AML-193 (cell line): ENCODE measurements around the gene CBARP.
A peak's percentile ranks its signal among the peaks of the same experiment; 100 is the strongest.

Experiments
- DNase-seq, 2 experiments: peaks; one replicate each; lab custom pipeline; 2025; lab: John Stamatoyannopoulos, UW

CBARP gene

DNA sequence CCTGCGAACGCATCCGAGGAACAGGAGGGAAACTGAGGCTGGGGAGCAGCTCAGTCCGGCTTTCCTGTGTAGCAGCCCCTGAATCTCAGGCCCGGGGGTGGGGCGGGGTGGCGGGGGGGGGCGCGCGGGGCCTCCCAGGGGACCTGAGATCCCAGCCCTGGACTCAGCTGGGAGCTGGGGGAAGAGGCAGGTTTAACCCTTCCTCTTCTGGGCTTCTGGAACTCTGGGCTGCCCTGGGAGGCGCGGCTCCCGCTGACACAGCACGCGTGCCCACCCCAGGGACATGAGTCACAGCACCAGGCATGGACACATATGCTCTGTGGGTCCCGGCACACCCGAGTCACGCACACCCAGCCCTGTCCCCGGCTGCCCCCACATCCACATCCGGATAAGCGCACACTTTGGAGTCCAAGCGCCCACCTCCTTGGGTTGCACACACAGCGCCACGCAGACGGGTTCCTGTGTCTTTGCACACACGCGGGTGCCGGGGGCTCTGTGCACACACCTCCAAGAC, 27.9 kb upstream of the CBARP start:
- DNase-seq = no peak

DNA sequence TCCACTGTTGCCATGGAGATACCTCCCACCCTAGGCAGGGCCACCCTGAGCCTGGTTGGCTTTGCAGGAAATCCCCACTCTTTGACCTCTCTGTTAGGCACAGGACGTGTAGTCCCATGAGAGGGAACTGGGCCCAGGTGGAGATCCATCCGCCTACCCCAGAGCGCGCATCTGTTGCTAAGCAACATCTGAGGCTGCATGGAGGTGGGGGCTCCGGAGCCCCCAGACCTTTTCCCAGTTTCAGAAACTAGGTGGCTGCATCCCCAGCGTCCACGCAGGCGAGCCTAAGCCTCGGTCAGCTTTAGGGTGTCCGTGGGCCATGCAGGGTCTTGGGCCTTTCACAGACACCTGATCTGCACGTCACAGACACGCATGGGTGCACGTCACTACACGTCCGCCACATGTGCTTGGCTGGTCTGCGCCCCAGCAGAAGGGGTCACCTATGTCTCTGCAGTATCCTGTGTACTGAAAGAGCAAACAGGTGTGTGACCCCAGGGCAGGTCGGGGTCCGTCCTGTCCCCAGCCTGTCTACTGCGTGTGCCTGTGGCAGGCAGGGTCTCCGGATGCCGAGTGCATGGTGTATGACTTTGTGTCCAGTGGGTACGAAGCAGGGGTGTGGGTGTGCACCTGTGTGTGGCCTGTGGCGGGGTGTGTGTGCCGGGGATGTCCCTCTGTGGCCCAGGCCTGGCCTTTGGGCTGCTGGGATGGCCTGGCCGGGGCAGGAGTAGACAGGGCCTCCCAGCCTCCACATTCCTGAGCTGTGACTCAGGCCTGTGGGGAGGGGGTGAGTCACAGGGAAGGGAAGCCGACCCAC, 27.2 kb upstream of the CBARP start:
- DNase-seq = no peak

DNA sequence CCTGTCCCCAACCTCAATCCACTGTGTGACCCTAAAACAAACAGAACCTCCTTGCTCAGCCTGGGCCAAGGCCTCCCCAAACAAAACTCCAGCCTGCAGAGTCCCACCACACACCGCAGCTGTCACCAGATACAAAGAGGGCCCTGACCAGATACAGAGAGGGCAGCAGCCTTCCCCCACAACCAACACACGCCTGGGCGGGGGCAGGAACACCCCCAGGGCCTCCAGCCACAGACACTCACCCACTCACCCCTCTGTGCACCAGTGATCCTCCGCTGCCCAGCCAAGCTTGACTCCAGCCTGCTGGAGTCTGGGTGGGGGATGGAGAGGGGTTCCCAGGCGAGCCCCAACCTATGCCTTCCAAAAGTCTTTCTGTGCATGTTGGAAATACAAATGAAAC, 25.4 kb upstream of the CBARP start:
- no peak for DNase-seq

DNA sequence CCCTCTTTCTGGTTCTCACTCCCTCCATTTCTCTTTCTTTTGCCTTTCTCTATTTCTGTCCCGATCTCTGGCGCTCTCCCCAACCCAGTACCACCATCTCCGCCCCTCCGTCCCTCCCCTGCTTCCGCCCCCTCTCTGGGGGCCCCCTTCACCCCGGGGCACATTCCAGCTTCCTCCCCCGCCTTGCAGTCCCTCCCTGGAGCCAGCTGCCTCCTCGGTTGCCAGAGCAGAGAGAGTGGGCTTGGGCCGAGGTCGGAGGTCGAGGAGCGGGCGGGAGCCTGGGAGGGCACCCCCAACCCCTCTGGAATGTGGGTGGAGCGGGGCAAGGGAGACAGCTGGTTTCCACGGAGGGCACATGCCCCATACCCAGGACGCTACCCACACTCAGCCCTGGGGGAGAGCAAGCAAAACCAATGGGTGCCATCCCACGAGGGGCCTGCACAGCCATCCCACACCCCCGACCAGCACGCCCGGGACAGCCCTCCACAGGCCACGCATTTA, 24.9 kb upstream of the CBARP start:
- no peak for DNase-seq

DNA sequence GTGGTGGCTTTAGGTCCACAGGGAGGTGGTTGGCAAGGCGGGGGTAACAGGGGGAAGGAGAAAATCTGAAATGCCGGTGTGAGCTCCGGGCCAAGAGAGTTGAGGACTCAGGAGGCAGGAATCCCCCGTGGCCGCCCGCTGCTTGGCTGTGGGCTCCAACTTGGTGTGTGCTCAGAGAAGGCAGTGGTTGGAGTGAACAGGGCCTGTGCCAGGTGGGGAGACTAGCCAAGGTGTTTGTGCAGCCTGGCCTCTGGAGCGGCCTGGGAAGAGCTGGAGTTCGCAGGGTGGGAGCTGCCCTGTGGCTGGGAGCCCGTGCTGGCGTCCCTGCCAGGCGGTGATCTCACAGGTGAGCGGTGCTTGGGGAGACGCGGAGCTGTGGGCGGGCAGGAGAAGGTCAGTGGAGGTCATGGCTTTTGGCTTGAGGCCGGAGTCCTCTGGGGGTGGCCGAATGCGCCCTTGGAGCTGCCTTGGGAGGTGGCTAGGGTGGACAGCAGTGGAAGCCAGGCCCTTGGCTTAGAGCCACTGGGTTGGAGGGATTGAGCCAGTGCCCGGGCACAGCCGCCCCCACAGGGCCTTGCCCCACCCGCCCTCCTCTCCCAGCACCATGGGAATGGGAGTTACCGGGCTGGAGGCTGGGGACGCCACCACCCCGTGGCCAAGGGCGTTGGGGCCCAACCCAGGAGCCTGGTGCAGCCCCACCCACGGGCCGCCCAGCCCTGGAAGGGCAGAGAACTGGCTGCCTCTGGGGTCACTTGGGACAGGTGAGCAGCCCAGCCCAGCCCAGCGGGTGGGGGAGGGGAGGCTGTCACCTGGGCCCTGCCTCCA, 24.2 kb upstream of the CBARP start:
- DNase-seq = no peak

DNA sequence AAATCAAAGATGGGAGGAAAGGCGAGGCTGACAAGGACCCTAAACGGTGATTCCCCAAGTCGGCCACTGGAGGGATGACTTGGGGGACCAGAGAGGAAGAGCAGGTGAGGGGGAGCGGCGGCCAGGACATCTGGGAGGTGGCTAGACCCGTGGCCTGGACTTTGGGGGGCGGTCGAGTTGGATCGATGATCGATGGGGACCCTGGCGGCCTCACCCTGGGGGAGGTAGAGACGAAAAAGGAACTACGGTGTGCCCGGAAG, 23.7 kb upstream of the CBARP start:
- peak in 1 of 2 experiments; percentile 18 for DNase-seq

DNA sequence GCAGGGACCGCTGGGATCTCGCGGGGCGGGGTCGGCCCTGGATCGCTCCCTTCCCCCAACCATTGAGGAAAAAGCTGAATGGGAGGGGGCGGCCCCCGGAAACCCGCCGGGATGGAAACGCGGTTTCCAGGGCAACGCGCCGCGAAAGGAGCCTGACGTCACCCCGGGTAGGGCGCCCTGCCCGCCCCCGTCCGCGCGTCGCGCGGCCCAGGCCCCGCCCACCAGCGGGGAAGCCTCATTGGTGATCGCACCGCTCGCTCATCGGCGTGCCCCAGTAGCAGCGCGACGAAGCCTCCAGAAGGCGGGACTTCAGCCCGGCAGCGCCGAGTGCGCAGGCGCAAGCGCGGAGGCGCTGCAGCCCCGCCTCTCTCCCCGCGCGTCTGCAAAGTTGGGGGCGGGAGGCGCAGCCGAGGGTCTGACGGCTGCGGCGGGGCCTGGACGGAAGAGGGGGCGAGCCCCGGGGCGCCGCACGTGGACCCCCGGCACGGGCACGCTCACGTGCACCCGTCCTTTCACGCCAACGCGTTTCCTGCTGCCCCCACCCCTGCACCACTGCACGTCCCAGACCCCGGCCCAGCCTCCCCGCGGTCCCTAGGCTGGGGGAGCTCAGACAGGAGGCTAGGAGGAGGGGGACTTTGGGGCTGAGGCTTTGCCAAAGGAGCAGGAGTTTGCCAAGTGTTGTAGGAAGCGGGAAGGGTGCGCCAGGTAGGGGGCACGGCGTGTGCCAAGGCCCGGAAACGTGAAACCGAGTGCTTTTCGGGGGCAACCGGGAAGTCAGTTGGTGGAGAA, 23.1 kb upstream of the CBARP start:
- DNase-seq = peak; percentile 77 to 86

DNA sequence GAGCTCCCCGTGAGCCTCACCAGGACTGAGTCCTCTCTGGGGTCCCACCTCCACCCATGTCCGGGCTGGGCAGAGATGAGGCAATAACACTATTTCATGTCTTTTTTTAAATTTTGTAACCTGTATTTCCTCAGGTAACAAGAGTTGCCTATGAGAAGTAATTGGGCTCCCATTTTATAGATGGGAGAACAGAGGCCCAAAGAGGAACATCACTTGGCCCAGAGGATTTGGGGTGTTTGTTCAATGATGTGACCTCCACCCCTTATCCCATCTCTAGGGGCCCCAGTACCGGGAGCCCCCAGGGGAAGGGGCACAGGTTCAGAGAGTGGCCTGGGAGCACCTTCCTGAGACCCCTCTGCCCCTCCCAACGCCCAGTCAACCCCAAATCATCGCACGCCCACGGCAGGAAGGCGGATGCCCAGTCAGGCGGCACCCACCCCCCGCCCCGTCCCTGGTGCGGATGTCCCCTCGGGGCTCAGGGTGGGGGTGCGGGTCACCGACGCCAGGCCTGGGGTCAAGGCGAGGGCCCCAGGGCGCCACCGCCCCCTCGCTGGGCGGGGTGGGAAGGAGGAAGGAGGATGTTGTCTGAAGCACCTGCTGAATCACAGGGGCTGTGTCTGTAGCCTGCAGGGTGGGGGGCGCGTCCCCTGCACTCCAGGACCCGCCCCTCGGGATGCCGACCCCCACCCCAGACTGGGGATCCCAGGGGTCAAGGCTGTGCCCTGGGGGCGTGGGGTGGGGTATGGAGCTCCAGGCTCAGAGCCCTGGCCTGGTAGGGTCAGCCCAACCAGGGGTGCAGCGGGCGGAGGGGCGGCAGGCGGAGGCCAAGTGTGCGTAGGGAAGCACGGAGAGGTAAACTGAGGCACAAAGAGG, 22.3 kb upstream of the CBARP start:
- no peak for DNase-seq

DNA sequence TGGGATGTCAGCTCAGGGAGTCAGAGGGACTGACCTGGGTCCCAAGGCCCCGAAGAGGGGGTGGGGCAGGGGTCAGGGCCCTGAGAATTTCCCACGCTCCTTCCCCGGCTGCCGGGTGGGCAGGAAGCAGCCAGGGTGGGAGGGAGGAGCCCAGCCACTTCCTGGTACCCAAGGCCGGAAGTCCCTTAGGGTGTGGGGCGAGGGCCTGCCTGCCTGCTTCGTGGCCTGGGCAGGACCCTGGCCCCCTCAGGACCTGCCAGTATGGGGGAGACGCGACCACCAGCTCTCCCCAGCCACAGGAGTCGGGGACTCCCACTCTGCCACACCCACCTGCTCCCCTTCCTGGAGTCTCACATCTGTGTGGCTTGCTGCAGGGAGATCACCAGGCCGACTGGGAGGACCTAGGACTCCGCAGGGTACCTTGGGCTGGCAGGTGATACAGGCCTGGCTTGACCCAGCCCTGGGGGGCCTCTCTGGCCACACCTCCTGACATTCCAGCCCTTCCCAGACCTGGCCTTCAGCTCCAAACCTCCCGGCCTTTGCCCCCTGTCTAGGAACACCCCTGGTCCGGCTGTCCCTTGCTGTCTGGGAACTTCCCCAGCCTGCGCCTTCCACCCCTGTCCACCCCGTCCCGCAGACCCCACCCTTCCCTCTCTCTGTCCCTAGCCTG, 21.5 kb upstream of the CBARP start:
- peak; percentile 37 to 46 for DNase-seq

DNA sequence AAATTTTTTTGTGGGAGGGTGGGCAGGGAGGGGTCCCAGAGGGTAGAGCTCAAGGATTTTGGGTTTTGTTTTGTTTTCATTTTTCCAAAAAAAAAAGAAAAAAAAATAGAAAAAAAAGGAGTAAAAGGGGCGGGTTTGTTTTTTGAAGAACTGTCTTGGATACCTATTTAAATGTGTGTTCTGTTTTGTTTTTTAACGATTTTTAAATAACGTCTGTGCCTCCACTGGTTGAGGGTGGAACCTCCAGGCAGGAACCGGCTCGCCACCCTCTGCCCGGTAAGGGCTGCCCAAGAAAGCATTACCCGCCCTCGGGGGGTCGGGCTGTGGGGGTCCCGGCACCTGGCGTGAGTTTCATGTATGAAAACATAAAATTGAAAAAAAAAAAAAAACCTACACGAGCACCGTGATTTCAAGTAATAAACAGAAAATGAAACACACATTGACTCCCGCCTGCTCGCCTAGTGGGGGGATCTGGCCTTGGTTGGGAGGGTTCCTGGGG, 21.0 kb upstream of the CBARP start:
- DNase-seq = no peak

DNA sequence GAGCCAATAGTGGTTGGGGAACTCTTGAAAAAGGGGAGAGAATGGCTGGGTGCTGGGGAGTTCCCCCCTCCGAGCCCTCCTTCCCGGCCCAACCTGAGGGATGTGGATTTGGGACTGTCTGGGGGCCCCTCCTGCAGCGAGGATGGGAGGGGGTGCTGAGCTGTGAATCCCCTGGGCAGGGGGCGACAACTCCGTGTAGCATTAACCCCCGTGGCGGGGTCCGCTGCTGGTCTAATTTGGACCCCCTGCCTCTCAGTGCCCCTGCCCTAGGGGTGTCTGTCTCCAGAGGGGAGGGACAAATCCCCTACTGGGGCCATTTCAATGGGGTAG, 20.3 kb upstream of the CBARP start:
- no peak for DNase-seq

DNA sequence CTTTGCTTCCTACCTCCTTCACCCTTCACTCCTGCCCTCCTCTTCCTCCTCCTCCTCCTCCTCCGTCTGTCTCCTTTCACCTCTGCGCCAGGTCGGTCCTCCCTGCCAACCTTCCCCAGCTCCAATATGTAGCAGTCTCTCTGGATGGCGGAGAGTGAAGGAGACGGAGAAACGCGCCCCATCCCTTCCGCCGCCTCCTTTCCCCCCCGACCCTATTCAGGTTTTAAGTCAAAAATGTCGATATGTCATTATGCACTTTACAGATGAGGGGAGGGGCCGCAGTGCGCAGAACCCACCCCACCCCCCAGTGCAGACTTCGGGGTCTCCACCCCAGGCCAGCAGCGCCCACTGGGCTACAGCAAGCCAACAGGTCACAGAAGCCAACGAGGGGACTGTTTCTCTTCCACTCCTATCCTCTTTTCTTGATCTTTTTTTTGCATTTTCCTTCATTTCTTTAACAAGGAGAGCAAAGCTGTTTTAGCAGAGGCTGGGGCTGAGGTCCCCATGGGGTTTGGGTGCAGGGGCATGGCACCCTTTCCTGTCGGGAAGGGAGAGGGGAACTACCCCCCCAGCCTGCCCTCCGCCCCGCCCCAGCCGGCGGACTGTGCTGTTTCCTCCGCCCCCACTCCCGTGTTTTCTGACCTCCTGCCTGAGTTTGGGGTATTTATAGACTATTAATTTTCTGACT, 19.8 kb upstream of the CBARP start:
- DNase-seq = no peak

DNA sequence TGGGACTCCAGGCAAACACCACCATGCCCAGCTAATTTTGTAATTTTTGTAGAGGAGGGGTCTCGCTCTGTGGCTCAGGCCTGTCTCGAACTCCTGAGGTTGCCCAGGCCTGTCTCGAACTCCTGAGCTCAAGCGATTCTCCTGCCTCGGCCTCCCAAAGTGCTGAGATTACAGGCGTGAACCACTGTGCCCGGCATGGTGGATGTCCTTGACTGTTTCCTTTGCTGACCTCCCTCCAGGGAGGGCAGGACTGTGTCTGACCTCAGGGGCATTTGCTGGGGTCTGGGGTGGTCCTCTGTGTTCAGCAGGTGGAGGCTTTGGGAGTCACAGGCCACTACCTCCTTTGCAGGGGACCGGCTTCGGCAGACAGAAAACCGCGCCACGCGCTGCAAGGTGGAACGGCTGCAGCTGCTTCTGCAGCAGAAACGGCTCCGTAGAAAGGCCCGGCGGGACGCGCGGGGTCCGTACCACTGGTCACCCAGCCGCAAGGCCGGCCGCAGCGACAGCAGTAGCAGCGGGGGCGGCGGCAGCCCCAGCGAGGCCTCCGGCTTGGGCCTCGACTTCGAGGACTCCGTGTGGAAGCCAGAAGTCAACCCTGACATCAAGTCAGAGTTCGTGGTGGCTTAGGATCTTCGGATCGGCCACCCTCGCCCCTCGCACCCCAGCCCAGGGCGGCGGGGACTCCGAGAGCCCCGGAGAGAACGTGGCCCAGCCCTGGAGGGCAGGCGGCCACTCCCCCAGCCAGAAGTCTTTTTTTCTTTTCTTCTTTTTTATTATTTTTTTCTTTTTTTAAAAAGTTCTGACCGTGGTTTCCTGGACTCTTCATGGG, 19.1 kb upstream of the CBARP start:
- DNase-seq = no peak

DNA sequence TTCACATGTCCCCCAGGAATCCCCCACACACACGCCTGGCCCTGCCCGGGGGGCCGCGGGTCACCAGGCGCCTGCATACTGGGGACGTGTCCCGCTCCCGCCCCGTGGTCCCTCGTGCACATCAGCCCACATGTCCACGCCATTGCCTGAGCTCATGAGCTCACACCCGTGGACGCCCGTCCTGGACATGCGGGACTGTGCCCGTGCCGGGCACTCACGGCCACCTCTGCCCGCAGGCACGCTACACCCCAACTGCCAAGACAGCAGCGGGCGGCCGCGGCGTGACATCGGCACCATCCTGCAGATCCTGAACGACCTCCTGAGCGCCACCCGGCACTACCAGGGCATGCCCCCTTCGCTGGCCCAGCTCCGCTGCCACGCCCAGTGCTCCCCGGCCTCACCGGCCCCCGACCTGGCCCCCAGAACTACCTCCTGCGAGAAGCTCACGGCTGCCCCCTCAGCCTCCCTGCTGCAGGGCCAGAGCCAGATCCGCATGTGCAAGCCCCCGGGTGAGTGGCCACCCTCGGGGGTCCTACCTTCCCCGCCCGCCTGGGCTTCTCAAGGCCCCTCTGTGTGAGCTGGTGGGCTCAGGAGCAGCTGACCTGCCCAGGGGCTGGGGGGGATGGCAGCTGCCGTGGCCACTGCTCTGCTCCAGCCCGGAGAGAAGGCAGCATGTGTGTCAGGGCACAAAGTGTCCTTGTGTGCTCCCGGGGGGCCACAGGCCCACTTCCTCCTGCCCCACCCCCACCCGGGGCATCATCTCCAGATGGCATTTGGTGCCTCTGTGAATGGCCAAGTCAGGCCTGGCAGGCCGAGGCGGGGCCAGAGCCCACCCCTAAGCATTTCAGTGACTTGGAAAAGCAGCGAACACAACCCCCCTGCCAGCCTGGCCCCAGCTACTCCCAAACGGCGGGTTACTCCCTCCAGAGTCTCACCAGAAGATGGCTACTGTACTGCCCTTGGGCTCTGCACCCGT, 17.7 kb upstream of the CBARP start:
- DNase-seq = no peak

DNA sequence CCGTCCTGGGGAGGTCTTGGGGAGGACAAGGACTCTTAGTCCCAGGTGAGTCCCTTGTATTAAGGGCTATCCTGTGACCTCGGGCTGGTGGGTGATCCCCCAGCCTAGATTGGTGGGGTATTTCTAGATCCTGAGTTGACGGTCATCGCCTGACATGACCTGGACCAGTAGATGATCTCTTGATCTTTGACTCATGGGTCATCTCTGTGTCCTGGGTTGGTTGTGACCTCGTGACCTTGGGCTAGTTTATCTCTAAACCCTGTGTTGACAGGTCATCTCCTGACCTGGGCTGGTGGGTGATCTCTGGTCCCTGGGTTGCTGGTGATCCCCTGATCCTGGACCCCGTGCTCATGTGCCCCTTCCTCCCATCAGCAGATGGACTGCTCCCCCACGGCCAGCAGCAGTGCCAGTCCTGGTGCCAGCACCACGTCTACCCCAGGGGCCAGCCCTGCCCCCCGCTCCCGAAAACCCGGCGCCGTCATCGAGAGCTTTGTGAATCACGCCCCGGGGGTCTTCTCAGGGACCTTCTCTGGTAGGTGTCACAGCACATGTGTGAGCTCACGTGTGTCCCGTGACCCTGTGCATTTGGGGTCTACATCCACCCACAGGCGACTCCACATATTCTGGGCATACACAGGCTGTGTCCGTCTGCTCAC, 16.9 kb upstream of the CBARP start:
- no peak for DNase-seq

DNA sequence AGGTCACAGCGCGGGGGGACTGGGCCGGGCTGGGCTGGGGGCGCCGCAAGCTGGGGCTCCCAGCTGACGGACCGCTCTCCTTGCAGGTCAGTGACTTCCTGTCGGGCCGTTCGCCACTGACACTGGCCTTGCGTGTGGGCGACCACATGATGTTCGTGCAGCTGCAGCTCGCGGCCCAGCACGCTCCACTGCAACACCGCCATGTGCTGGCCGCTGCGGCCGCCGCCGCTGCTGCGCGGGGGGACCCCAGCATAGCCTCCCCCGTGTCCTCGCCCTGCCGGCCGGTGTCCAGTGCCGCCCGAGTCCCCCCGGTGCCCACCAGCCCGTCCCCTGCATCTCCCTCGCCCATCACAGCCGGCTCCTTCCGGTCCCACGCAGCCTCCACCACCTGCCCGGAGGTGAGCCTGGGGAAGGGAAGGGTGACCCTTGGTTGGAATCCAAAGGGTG, 16.3 kb upstream of the CBARP start:
- DNase-seq = no peak

DNA sequence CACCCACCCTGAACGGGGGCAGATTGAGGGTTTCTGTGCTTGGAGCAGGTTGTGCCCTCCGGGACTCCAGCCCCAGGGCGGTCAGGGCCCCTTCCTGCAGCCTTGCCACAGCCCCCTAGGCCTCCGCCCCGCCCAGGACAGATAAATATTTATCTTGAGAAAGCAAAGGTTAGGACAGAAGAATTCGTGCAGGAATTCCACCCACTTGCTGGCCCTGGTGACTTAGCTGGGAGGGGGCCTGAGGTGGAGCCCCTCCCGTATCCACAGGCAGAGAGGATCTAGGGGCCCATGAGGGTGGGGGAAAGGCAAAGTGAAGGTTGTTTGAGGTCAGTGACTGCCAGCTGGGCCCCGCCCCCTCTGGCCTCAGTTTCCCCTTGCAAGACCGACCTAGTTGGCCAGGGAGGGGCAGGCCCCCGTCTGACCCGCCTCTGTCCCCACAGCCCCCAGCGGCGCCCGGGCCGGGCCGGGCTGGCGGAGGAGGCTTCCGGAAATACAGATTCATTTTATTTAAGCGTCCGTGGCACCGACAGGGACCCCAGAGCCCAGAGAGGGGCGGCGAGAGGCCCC, 15.8 kb upstream of the CBARP start:
- no peak for DNase-seq
